NCI-H2107 treated with DMSO at 0.1 percent for 48 hours (cell line): Measurements from ENCODE around the gene RHBDL1.

Source experiments
- DNase-seq: peaks from one replicate; lab custom pipeline; 2025; ENCODE audit not compliant: unreplicated experiment; lab: John Stamatoyannopoulos, UW

Gene RHBDL1

GRCh38 chr16:672851-673250 lies 2.6 kb upstream of the RHBDL1 start:
- DNase-seq = no peak

GRCh38 chr16:673399-673991 lies 2.0 kb upstream of the RHBDL1 start:
- DNase-seq = no peak

GRCh38 chr16:674214-674881 lies 1.1 kb upstream of the RHBDL1 start:
- no peak for DNase-seq

DNA sequence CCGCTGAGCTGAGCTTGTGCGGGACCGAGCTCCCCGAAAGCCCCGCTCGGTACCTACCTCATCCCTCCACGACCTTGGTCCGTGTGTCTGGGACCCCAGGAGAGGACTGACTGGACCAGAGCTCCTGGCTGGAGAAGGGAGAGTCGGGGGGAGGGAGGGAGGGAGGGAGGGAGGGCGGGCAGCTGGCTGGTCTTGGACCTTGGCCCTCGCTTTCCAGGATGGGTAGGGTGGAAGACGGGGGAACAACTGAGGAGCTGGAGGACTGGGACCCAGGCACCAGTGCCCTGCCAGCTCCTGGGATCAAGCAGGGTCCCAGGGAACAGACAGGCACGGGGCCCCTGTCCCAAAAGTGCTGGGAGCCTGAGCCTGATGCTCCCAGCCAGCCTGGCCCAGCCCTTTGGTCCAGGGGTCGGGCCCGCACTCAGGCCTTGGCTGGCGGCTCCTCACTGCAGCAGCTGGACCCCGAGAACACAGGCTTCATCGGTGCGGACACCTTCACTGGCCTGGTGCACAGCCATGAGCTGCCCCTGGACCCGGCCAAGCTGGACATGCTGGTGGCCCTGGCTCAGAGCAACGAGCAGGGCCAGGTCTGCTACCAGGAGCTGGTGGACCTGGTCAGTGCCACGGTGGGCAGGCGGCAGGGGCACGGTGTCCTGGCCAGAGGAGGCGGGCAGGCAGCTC lies 553 bp downstream of the RHBDL1 start:
- no peak for DNase-seq

DNA sequence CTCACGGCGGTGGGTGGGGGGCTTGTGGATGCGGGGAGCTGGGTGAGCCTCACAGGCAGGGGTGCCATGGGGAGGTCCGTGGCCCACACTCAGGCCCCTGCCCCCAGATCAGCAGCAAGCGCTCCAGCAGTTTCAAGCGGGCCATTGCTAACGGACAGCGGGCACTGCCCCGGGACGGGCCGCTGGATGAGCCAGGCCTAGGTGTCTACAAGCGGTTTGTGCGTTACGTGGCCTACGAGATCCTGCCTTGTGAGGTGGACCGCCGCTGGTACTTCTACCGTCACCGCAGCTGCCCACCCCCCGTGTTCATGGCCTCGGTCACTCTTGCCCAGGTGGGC lies 1.1 kb downstream of the RHBDL1 start:
- peak; percentile 48 for DNase-seq

GRCh38 chr16:676913-677312 lies 1.4 kb downstream of the RHBDL1 start:
- DNase-seq = peak; percentile 85

GRCh38 chr16:677316-678190 lies 2.1 kb downstream of the RHBDL1 start:
- peak; percentile 53 for DNase-seq

GRCh38 chr16:678209-678857 lies 2.9 kb downstream of the RHBDL1 start:
- DNase-seq = no peak

GRCh38 chr16:678858-679813 lies 3.7 kb downstream of the RHBDL1 start:
- DNase-seq = no peak

DNA sequence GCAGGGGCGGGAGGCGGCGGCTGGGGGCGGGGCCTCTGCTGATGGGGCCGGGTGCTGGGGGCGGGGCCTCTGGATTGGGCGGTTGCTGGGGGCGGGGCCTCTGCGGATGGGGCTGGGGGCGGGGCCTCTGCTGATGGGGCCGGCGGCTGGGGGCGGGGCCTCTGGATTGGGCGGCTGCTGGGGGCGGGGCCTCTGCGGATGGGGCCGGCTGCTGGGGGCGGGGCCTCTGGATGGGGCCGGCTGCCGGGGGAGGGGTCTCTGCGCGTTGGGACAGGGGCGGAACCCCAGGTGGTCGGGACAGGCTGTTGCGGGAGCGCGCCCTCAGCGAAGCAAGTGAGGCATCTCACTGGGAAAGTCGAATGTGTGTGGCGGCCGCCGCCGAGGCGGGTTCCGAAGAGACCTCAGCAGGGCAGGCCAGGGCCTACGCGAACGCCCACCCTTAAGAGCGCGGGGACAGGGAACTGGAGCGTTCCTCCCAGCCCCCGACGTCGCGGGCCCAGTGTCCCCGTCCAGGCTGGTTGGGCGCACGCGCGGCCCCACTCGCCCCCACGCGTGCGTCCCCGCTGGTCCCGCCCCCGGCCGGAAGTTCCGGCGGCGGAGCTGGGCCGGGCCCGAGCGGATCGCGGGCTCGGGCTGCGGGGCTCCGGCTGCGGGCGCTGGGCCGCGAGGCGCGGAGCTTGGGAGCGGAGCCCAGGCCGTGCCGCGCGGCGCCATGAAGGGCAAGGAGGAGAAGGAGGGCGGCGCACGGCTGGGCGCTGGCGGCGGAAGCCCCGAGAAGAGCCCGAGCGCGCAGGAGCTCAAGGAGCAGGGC lies 4.5 kb downstream of the RHBDL1 start, which contains the start of gene STUB1:
Gene STUB1 (plus strand): TSS at position 597 of the 811 bp plus-strand sequence. CDS start 116 bp downstream, at position 713.
- peak; percentile 43 for DNase-seq

DNA sequence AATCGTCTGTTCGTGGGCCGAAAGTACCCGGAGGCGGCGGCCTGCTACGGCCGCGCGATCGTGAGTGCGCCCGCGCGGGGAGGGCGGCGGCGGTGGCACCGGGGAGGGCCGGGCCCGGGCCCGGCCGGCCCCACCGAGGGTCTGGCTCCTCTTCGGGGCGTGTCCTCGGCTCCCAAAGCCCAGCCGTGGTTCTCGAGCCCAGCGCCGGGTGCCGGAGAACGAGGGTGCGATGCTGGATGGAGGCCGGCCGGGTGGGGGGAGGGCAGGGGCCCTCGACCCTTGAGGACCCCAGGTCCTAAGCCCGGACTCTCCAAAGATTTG lies 5.1 kb downstream of the RHBDL1 start:
- DNase-seq = no peak

- DNase-seq = no peak
These were observed 5.7 kb downstream of the RHBDL1 start for GRCh38 chr16:680967-681745.

GRCh38 chr16:681746-682427 lies 6.4 kb downstream of the RHBDL1 start:
- no peak for DNase-seq

- no peak for DNase-seq
These were observed 7.3 kb downstream of the RHBDL1 start for GRCh38 chr16:682493-683395.

GRCh38 chr16:683396-684070 lies 8.1 kb downstream of the RHBDL1 start:
- DNase-seq = no peak
